GM18868 (cell line): ENCODE results near the gene EP400.
A peak's percentile ranks its signal among the peaks of the same experiment; 100 is the strongest.
"Not testable (repeated sequence)": the region's sequence is repeated elsewhere in the genome, so short reads cannot be mapped to it uniquely, and the experiment has no call there.

Experiments
- ATAC-seq: cut with Tn5 transposase; IDR thresholded peaks from one replicate; pipeline ENCODE4 v1.9.1; 2021; ENCODE audit warnings: mild to moderate bottlenecking, moderate library complexity; ENCODE audit not compliant: unreplicated experiment

EP400 gene

GRCh38 chr12:132079200-132079599 is 129.5 kb downstream of the EP400 start:
- no peak for ATAC-seq

GRCh38 chr12:132079695-132080094 is 130.0 kb downstream of the EP400 start:
- no peak for ATAC-seq

DNA sequence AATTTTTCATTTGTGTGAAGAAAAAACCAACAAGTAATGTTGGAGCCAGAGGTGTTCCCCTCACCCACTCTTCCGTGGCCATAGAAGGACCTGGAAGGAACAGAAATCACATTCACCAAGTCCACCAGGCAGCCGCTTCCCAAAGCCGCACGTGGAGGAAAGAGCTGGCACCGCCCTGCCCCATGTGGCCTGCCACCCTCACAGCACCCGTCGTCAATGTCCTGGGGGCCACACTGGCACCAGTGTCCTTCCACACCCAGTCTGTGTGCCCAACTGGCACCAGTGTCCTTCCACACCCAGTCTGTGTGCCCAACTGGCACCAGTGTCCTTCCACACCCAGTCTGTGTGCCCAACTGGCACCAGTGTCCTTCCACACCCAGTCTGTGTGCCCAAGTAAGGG is 130.8 kb downstream of the EP400 start:
- ATAC-seq = not testable (repeated sequence)

GRCh38 chr12:132081423-132081822 is 131.7 kb downstream of the EP400 start:
- no peak for ATAC-seq

DNA sequence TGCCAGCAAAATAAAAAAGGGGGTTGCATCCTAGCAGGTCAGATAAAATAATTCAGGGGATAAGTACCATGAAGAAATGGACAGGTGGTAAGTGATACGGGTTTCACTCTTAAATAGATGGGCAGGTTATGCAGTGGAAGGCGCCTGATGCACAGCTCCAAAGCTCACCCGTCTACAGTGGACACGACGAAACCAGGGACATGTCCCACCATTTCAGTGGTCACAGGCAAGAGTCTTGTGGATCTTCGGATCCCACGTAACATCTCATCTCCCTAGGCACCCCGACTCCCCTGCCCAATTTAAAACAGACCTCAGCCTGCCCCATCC is 133.8 kb downstream of the EP400 start:
- no peak for ATAC-seq

DNA sequence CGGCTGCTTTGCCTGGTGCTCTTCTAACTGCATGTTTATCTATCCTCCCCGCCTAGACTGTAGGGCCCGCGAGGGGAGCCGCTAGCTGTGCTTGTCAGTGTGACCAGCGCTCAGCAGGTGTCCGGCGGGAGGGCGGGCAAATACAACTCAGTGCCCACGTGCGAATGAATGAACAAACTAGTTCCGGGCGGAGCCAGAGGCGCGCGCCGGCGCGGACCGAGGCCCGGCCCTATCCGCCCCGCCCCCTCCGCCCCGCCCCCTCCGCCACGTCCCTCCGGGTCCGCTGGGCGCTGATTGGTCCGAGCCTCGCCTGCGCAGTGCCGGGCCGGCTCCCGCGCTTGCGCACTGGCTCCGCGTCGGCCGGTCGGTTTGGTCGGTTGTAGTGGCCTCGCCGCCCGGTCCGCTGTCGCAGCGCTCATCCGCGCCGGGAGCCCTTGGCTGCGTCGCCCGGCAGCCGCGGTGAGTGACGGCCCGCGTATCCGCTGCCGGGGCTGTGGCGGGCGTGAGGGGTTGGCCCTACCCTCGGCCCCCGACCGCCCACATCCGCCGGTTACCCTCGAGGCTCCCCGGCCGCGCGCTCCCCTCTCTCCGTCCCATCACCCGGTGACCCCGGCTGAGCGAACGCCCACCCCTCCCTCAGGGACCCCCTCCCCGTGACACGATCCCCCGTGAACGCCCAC is 134.3 kb downstream of the EP400 start:
- peak; percentile 94 for ATAC-seq

DNA sequence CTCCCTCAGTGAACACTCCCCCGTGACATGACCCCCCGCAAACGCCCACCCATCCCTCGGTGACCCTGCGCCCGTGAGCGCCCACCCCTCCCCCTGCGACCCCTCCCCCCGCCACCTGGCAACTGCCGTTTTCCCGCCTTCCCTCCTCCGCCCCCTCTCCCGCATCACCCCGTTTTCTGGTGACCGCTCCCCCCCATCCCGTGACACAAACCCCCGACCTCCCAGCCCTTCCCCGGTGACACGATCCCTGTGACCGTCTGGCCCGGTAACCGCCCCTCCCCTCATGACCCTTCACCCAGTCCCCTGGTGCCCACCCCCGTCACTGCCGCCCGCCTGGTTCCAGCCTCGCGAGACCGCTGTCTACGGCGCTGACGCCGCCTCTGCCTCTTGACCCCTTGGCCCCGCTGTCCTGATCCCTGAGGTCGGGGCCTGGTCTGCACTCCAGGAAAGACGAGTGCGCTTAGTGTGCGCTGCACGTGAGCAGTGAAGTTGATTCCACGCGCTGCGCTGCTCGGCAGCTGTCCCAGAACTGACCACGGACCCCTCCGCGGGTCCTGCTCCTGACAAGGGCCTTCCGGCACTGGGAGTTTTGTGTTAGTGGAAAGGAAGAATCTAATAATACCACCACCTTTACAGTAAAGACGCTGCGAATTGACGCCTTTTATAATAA is 135.0 kb downstream of the EP400 start:
- ATAC-seq = no peak

GRCh38 chr12:132085291-132085635 is 135.5 kb downstream of the EP400 start:
- ATAC-seq = no peak

GRCh38 chr12:132089407-132089910 is 139.7 kb downstream of the EP400 start:
- ATAC-seq = no peak

- ATAC-seq = no peak
These were observed 144.6 kb downstream of the EP400 start for GRCh38 chr12:132094269-132094891.

GRCh38 chr12:132095520-132096409 is 146.0 kb downstream of the EP400 start:
- no peak for ATAC-seq

- no peak for ATAC-seq
These were observed 150.0 kb downstream of the EP400 start for GRCh38 chr12:132099739-132100138.

DNA sequence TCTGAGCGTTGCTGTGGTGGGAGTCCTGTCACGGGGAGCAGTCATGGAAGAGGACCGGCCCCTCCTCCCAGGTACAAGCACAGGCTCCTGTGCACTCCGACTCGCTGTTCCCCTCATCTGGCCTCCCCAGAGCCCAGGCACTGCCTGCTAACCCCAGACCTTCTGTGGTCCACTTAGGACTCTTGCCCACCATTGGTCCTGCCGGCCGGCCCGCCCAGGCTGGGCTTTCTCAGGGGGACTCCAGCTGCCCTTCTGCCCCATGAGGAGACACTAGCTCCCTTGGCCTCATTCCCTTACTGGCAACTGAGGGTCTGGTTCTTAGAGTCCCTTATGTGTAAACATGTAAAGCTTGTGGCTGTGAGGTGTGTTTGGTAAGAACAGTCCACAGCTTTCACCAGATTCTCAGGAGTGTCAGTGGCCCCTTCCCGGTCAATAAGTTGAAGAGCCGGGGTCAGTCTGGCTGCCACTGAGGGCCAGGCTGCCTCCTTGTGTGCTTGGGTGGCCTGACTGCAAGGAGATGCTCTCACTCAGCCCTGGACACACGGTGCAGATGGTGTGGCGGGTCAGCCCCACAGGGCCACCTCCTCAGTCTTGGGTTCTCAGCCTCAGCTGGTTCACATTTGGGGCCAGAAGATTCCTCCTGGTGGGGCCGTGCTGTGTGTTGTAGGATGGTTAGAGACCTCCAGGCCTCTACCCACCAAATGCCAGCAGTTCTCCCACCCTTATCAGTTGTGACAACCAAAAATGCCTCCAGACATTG is 150.7 kb downstream of the EP400 start:
- no peak for ATAC-seq

GRCh38 chr12:132102297-132102696 is 152.6 kb downstream of the EP400 start:
- no peak for ATAC-seq

DNA sequence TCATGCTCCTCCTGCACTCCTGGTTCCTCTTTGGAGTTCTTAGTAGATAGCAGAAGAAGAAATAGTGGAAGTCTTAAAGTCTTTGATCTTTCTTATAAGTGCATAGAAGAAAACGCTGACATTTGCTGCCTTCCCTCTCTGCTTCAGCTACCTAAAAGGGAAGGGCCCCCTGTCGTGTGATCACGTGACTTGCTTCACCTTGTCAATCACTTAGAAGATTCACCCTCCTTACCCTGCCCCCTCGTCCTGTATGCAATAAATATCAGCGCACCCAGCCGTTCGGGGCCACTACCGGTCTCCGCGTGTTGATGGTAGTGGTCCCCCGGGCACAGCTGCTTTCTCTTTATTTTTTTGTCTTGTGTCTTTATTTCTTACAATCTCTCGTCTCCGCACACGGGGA is 153.3 kb downstream of the EP400 start:
- not testable (repeated sequence) for ATAC-seq

DNA sequence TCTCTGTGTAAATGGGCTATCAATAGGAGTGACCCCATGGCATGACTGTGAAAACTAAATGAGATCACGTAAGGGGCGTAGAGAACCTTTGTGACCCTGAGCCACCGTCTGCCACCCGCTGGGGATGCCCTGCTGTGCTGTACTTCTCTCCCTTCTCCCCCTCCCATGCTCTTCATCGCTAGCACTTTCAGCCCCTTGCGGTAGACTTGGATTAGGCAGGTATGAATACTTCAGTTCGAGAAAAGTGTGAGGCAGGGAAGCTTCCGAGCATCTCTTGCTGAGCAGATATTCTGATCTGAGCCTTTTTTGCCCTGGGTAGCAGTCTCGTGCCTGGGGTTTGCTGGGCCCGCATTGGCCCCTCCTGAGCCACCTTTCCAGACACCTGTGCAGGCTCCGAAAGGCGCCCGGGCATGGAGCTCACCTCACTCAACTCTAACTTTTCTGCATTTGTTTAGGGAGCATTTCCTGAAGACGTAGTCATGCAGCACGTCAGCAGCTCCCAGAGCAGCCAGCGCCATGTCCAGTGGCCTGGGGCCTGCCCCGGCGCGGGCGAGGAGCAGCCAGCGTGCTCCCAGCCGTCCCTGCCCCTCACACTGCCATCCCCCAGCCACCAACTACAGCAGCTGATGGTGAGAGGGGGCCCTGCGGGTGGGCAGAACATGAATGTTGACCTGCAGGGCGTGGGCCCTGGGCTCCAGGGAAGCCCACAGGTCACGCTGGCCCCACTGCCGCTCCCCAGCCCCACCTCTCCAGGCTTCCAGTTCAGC is 154.0 kb downstream of the EP400 start:
- ATAC-seq = no peak

DNA sequence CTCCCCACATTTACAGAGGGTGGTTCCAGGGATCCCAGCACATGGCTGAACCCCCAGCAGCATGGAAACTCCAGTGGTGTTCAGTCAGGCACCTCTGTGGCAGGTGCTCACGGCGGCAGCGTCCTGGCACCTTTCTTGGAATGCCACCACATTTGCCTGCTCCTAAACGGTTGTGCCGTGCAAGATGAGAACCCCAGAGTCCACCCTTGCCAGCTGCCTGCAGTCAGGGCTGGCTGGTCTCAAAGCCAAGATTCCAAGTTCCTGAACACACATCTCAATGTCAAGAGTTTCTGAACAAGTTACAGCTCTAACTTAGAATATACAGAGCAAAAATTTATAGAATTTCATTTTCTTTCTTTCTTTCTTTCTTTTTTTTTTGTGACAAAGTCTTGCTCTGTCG is 155.7 kb downstream of the EP400 start:
- no peak for ATAC-seq

DNA sequence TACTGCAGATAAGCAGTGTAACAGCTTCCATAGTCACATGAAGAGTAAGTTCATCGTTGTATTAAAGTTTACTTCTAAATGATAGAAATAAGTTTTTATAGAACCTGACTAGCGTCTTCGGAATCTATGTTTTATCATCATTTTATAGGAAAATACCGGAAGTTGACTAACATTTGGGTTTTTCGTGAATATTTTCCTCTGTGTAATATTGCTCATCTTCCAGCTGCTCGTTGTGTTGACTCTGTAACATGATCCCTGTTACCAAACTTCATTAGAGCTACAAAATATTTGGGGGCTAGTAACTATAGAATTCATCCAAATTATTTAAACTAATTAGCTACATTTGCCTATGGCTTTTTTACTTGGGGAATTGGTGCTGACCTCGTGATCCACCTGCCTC is 157.2 kb downstream of the EP400 start:
- ATAC-seq = no peak

DNA sequence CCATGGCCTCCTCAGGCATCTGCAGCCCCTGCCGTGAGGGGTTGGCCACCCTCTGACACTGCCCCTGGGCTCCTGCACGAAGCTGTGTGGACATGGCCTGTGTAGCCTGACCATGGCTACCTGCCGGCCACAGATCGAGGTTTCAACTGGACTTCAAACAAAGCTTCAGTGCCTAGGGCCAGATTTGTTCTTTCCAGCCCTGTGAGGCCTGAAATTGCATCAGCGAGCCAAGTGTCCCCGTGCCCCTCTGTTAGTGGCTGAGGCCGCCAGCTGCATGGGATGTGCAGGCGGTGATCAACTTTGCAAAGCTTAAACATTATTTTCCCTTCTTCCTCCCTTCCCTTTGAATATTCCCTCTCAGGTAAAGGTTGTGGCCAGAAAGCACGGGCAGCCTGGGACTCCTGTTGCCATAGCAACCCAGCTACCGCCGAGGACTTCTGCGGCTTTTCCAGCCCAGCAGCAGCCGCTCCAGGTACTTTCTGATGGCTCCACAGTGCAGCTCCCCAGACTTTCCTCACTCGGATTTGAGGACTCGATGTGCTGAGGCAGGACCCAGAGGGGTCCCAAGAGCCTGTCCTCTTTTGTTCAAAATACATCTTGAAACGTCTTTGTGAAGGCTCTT is 158.6 kb downstream of the EP400 start:
- ATAC-seq = no peak
